H4 (cell line): ENCODE measurements around the gene PTP4A1. TPM values are rescaled to one million over a fixed set of nuclear protein-coding genes. Genes with fewer than 3 reads are reported as not detected.
A peak's percentile ranks its signal among the peaks of the same experiment; 100 is the strongest.
"Not testable (repeated sequence)": the region's sequence is repeated elsewhere in the genome, so short reads cannot be mapped to it uniquely, and the experiment has no call there.

Experiments used
- DNase-seq: peaks from one replicate; pipeline ENCODE4 v3.0.0-alpha.2; 2015; ENCODE audit warnings: low spot score
- total RNA-seq: library from RNA; depleted of rRNA; stranded (reverse); fragments of >200 nt; shearing (Covaris generic); gene quantifications from 2 replicates; pipeline ENCODE4 v1.2.3, GENCODE V29; 2014; rRNA removed

The PTP4A1 gene
- total RNA-seq, 1 experiment from 2014 or later: 35.8 TPM

DNA sequence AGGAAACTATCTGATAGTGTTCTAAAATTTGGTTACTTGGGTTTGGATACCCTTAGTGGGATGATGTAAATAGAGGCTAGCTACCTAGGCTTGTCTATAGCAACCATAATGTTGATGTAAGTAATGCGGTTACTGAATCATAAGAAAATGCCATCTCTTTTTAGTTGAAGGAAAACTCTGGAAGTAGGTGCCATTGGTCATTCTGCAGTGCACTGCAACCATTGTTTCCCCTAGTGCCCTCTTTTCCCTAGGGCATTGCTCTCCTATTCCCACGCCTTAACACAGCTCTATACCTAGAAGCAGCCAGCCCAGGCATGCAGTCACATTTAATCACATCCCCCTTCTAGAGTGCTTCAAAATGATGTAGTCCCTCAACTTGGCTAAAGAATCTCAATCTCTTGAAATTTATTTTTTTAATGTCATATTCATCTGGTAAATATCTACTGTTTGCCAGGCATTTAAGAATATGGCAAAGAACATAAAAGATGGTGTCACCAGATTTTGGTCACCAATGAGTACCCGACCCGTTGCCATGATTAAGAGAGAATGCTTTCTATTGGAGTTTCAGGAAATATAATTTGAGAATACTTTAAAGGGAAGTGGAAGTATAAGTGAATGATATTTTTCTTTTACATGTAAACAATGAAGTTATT lies 10.4 kb downstream of the PTP4A1 start:
- no peak for DNase-seq

DNA sequence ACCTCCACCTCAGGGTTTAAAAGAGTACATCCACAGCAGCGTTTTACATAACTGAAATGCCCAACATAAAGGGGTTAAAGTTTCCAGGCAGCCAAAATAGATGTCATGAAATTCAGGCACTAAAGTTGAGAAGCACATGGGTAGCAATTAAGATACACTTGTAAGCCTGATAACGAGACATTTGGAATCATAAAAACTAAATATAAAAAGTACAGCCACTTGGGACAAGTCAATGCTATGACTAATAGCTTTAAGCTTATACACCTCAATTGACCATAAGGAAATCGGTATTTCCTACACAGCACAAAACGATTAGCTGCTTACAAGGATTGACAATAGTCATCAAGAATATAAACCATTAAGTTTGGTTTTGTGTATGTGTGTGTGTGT lies 11.8 kb downstream of the PTP4A1 start:
- DNase-seq: no peak

DNA sequence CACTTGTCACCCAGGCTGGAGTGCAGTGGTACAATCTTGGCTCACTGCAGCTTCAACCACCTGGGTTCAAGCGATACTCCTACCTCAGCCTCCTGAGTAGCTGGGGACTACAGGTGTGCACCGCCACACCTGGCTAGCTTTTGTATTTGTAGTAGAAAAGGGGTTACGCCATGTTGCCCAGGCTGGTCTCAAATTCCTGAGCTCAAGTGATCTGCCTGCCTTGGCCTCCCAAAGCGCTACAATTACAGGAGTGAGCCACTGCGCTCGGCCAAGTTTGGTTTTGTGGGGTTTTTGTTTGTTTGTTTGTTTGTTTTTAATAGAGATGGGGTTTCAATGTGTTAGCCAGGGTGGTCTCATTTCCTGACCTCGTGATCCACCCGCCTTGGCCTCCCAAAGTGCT lies 12.3 kb downstream of the PTP4A1 start:
- no peak for DNase-seq

DNA sequence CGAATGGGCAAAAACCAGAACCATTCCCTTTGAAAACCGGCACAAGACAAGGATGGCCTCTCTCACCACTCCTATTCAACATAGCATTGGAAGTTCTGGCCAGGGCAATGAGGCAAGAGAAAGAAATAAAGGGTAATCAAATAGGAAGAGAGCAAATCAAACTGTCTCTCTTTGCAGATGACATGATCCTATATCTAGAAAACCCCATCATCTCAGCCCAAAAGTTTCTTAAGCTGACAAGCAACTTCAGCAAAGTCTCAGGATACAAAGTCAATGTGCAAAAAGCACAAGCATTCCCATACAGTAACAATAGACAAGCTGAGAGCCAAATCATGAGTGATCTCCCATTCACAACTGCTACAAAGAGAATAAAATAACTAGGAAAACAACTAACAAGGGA lies 13.4 kb downstream of the PTP4A1 start:
- not testable (repeated sequence) for DNase-seq

DNA sequence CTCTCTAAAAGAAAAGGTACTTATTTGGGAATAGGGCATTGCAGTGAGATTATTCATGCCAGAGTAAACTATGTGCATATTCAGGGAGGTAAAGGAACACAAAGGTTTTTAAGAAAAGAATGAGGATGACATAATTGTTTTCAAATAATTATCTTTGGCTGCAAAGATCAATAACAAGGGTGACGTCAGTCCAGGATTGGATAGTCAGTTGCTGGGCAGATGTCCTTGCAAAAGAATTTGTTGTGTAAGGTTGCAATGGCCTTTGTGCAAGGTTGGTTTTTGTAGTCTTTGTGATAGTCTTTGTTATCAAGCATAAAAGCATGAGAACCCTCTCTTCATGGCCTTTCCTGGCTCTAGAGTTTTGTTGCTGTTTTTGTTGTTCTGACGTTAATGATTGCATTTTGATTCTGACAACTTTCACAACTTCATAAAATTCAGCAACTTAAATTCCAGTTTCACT lies 17.7 kb downstream of the PTP4A1 start:
- DNase-seq: no peak

DNA sequence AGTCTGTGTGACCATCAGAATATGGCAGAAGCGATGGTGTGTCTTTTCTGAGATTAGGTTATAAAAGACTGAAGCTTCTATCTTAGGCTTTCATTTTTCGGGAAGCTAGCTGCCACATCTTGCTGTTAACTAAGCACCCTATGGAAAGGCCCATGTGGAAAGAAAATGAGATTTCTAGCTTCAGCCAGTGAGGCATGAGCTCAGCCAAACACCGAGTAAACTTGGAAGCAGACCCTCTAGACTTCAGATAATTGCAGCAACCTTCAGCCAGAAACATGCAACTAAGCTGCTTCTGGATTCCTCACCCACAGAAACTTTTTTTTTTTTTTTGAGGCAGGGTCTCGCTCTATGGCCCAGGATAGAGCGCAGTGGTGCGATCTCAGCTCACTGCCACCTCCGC lies 20.6 kb downstream of the PTP4A1 start:
- DNase-seq: no peak

DNA sequence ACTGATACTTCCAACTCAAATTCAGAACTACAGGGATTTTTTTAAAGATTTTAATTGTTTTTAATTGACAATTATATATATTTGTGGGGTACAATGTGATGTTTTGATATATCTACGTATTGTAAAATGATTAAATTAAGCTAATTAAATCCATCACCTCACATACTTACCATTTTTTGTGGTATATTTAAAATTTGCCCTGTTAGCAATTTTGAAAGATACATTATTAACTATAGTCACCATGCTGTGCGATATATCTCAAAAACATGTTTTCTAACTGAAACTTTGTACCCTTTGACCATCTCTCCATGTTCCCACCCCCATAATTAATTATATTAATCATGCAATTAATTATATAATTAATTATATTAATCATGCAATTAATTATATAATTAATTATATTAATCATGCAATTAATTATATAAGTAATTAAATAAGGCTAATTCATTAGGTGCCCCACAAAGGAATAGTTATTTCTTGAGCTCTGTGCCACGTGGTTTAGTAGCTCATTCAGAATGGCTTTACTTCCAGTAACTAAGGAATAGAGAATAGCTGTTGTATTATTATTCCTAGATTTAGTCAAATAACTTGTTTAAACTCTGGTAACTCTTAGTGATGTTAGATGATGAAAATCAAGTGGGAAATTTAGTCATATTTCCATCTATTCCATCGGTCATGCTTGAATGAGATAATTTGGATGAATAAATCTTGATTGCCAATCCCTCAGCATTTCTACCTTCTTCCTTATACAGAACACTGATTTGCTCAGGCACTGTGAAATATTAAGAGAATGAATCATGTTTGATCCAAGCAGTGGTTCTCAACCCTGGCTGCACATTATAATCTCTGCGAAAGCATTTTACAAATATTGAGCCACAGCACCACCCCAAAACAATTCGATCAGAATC lies 25.1 kb downstream of the PTP4A1 start:
- DNase-seq: no peak

DNA sequence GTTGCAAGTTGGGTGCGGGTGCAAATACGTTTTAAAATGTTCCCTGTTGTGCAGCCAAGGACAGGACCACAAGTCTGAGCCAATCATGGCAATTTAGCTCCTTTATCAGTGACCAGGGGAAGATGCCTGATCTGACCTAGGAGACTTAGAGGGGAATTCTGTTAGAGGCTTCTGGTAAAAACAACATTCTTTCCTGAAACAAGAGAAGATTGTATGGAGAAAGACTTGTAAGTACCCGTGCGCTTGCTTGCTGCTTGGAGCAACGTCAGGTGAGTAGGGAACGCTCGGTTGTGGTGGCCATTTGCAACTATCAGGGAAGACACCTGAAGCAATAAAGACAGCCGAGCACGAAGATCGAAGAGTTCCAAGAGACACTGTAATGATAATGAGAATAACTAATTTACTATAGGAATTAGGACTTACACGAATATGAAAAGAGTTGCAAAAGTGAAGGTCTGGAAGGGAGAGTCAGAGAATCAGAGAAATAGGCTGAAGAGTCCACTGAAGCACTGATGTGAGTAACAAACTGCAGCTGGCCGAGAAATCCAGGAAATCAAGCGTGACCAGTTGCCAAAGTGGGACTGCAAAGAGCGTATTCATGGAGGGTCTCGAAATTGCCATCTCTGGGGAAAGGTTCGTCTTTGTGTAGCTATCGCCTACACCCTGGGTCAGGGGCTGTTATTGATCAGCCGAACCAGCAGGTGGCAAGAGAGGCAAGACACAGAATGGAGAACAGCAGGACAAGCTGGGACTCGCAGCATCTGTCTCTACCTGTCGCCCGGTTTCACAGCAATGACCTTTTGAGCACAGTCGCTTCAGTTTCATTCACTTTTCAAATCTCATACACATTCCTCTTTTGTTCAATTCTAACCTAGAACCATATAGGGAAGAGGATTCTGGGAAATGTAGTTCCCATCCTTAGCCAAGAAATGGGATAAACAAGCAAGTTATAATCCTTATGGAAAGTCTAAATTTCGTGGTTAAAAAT lies 26.1 kb downstream of the PTP4A1 start:
- peak; percentile 72 for DNase-seq

DNA sequence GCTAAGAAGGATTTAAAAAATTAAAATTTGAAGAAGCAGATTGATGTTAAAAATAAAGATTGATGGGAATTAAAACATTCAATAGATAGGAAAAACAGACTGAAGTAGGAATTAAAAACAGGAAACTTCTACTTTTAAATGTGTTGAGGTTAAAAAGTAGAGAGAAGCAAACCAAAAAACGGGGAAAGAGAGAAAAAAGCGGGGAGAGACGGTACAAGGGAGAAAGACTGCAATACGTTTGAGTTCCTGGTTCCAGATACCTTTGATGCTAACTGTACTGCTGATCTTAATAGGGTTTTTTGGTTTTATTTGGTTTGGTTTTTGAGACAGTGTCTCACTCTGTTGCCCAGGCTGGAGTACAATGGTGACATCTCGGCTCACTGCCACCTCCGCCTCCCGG lies 27.0 kb downstream of the PTP4A1 start:
- no peak for DNase-seq

DNA sequence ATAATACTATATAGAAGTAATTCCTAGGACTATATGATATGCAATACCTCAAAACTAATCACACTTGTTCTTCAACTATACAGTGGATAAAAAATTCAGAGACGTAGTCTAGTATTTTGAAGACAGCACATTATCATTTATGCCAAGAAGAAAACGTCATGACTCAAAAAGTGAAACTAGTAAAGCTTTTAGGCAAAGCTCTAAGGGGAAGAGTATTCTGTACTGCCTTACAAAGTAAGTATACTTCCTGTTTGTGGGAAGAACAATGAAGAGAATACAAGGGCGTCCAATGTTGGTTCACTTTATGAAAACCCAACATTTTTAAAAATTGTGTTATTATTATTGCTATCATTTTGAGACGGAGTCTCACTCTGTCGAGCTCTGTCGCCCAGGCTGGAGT lies 27.9 kb downstream of the PTP4A1 start:
- DNase-seq: no peak

DNA sequence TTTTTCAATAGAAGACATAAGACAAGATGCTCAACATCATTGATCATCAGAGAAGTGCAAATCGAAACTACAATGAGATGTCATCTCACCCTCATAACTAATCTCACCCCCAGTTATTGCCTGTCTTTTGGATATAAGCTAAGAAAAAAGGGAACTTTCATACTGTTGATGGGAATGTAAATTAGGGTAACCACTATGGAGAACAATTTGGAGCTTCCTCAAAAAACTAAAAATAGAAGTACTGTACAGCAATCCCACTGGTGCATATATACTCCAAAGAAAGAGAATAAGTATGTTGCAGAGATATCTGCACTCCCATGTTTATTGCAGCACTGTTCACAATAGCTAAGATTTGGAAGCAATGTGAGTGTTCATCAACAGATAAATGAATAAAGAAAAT lies 37.0 kb downstream of the PTP4A1 start:
- no peak for DNase-seq

DNA sequence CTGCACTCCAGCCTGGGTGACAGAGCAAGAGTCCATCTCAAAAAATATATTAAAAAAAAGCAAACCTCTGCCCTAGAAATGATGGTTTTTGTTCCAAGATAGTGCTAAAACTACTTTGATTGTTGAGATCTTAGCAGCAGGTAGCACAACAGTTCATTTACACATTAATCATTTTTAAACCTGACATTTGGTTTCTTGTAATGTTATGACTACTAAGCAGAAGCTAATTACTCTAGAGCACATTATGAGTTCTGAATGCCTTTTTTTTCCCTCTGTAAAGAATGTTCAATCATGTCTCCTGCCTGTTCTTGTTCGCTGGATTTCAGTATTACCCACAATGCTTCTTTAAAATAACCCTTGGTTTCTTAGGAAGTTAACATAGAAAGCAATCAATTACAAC lies 38.7 kb downstream of the PTP4A1 start:
- DNase-seq: no peak

DNA sequence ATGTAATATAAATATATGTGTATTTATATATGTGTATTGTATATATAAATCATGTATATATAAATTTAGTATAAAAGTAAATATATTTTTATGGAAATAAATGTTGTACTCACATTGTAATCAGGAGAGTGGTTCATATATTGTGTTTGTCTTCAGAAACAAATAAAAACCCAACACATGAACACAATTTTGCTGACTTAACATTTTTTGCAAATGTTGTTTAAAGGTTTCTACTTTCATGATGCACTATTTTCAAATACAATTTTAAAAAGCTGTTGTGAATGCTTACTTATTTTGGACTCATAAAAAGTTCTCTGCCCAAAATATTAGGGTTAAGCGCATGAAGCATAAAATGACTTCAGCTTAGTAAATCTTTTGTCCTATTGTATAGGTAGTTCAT lies 39.3 kb downstream of the PTP4A1 start:
- DNase-seq: no peak

DNA sequence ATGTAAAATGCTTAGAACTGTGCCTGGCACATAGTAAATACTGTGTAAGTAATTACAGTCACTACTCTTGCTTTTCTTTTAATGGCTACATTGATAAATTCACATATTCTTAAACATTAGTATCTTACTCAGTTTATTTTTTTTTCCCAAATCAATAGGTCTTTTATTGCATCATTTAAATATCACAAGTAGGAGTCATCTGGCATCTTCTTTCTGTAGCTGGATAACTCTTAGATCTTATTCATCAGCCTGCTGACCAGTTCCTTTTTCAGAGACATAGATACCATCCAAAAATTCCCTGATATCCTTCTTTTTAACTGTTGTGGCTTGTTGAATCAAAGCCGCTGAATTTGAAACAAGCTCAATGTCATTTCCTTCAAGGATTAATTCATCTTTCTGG lies 43.3 kb downstream of the PTP4A1 start:
- no peak for DNase-seq

Other genes starting within 250 kb of the PTP4A1 start
- 25.5 and 35.1 TPM in 2 replicates for gene PHF3, start 63.3 kb downstream of the PTP4A1 start, total RNA-seq